ENCODE results near the gene CPA5.

- TF ChIP-seq CTCF (IDR thresholded peaks at IDR 0.05) (no peak), POLR2A (IDR thresholded peaks at IDR 0.05) (no peak)
These were observed 39.1 kb upstream of the CPA5 start for GRCh38 chr7:130305433-130306042.

Measured in uterus (tissue), 2 donors.